Epithelial cell of proximal tubule (primary cell): Measurements from ENCODE around the gene RPS8. TPM values are rescaled to one million over a fixed set of nuclear protein-coding genes. Genes with fewer than 3 reads are reported as not detected.
"Not testable (repeated sequence)": the region's sequence is repeated elsewhere in the genome, so short reads cannot be mapped to it uniquely, and the experiment has no call there.

ENCODE experiments used
- DNase-seq: peaks from one replicate; pipeline ENCODE4 v3.0.0-alpha.2; 2011; ENCODE audit warnings: low read depth
- H3K4me3 ChIP-seq: 2 replicates; pipeline ENCODE4 v1.5.1; 2011; ENCODE audit warnings: low read depth, mild to moderate bottlenecking, low read length
- total RNA-seq: library from RNA; depleted of rRNA; stranded (reverse); fragments of >200 nt; gene quantifications from 2 replicates; pipeline ENCODE4 v1.2.3, GENCODE V29; 2015
- TF ChIP-seq, protein P1 (sequence below): conservative IDR thresholded peaks from 2 replicates; pipeline ENCODE4 v1.5.1; 2012; ENCODE audit warnings: low read depth, mild to moderate bottlenecking, low read length

RPS8 gene
- 2,248 and 2,814 TPM in 2 replicates for total RNA-seq

DNA sequence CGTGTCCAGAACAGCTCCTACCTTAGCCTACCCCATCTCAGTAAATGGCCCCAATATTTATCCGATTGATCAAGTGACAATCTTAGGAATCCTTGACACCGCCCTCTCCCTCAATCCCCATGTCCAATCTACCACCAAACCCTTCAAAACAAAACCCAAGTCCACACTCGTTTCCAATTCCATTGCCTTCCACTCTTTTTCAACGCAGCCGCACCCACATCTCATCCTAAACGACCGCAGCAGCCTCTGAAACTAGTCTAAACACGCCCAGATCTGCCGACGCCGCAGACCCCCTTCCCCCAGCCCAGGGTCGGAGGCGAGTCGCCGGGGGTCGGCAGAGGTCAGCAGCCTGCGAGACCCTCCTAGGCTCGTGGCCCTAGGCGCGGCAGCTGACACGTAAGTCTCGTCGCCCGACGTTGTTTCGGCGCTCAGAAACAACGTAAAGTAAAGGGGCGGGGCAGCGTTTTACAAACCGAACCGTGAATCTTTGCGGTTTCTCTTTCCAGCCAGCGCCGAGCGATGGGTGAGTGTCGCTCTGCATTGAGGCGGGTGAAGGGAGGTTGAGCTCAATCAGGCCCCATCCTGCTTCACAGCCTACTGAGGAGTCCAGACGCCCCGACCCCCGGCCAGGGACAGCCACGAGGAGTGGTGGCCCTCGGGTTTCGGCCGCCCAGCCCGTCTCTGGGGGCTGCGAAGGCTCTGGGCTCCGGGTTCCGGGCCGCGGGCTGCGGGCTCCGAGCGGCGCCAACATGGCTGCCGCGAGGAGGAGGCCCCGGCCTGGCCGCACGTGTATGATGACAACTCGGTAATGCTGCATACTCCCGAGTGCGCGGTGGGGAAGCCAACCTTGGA, at the start of gene RPS8:
TSS of gene RPS8 (plus strand) at position 463 of the 852 bp plus-strand sequence. CDS start at position 520, 57 bp downstream.
- DNase-seq = peak; percentile 53
- TF ChIP-seq, protein P1, sequence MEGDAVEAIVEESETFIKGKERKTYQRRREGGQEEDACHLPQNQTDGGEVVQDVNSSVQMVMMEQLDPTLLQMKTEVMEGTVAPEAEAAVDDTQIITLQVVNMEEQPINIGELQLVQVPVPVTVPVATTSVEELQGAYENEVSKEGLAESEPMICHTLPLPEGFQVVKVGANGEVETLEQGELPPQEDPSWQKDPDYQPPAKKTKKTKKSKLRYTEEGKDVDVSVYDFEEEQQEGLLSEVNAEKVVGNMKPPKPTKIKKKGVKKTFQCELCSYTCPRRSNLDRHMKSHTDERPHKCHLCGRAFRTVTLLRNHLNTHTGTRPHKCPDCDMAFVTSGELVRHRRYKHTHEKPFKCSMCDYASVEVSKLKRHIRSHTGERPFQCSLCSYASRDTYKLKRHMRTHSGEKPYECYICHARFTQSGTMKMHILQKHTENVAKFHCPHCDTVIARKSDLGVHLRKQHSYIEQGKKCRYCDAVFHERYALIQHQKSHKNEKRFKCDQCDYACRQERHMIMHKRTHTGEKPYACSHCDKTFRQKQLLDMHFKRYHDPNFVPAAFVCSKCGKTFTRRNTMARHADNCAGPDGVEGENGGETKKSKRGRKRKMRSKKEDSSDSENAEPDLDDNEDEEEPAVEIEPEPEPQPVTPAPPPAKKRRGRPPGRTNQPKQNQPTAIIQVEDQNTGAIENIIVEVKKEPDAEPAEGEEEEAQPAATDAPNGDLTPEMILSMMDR = no peak
- H3K4me3 ChIP-seq = peak within 1 kb of the TSS; percentile 89

DNA sequence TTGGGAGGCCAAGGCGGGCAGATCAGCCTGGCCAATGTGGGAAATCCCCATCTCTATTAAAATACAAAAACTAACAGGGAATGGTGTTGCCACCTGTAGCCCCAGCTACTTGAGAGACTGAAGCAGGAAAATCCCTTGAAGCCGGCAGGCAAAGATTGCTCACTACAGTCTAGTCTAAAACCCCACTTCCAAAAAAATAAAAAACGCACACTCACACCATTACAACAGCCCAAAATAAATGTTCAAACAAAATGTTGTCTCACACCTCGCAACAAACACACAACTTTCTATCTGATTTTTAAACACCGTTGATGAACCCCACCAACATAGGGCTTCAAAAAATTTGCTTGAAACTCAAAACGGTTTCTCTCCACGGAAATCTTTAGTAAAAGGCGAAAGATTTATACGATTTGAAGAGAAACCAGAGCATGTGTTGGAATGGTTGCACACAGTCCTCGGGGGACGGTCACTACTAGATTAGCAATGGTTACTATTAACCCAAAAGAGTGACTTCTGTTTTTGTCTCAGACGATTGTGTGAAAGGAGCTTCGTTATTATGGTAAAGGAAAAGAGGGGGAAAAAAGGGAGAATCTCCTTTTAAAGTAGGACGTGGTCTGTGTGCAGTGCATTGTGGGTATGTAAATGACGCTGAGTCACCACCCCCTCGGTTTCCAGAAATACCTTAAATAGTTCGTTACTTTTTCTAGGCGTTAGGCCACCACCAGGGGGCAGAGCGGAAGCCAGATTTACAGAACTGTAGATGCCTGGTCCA, 44.4 kb upstream of the RPS8 start, which contains the start of gene RNU5D-1:
TSS of gene RNU5D-1 (minus strand) at position 430 of the 772 bp plus-strand sequence.
- TF ChIP-seq, protein P1 = peak; percentile 86
- peak within 1 kb of the TSS; percentile 25 for H3K4me3 ChIP-seq
- DNase-seq = peak; percentile 99

- TF ChIP-seq, protein P1 = no peak
- DNase-seq = no peak
- no peak overlapping the region for H3K4me3 ChIP-seq
Measured at GRCh38 chr1:44733365-44733764, 42.0 kb upstream of the RPS8 start.

- H3K4me3 ChIP-seq = no peak overlapping the region
- no peak for DNase-seq
- TF ChIP-seq, protein P1 = no peak
Measured at GRCh38 chr1:44733784-44734183, 41.6 kb upstream of the RPS8 start.

GRCh38 chr1:44735992-44736391, 39.3 kb upstream of the RPS8 start:
- no peak for DNase-seq
- TF ChIP-seq, protein P1 = no peak
- no peak overlapping the region for H3K4me3 ChIP-seq

GRCh38 chr1:44738953-44739306, 36.4 kb upstream of the RPS8 start:
- not testable (repeated sequence) for DNase-seq
- peak overlapping the region; percentile 80 for H3K4me3 ChIP-seq

GRCh38 chr1:44739307-44740178, 35.8 kb upstream of the RPS8 start, which contains the start of gene KIF2C:
TSS of gene KIF2C (plus strand) at chr1:44739837. CDS start at chr1:44739933, 96 bp downstream.
- TF ChIP-seq, protein P1 = no peak
- peak within 1 kb of the TSS; percentile 80 for H3K4me3 ChIP-seq
- DNase-seq = peak; percentile 76
